Anterior cingulate cortex (tissue), 58 donors: ENCODE measurements around the gene CLCNKA.
"Not testable (repeated sequence)": the region's sequence is repeated elsewhere in the genome, so short reads cannot be mapped to it uniquely, and the experiment has no call there.

Experiments used
- DNase-seq, 58 donors: peaks; one replicate each; lab custom pipeline; 2025; lab: John Stamatoyannopoulos, UW

Gene CLCNKA

DNA sequence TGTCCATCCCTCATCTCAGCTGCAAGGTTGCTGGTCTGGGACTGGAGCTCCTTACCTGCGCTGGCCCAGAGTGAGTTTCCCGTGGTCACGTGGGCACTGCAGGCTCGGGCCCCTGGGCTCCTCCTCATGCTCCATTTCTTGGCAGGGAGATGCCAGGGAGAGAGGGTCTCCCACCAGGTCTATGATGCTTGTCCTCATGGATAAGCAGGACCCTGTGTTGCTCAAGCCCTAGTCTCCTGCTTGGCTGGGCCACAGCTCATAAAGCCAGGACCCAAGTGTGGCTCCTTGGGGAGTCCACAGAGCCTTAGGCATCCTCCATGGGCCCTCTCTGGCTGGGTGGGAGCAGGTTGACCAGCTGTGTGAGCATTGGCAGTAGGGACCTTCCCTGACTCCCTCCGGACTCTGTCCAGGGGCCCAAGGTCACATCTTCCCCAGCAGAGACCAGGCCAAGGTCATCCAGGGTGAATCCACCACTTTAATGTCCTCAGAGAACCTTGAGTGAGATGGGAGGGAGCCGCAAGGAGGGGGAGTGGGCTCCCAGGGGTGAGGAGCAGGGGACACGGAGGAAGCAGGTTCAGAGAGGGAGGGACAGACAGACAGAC lies 35.6 kb downstream of the CLCNKA start:
- DNase-seq: not testable (repeated sequence)

DNA sequence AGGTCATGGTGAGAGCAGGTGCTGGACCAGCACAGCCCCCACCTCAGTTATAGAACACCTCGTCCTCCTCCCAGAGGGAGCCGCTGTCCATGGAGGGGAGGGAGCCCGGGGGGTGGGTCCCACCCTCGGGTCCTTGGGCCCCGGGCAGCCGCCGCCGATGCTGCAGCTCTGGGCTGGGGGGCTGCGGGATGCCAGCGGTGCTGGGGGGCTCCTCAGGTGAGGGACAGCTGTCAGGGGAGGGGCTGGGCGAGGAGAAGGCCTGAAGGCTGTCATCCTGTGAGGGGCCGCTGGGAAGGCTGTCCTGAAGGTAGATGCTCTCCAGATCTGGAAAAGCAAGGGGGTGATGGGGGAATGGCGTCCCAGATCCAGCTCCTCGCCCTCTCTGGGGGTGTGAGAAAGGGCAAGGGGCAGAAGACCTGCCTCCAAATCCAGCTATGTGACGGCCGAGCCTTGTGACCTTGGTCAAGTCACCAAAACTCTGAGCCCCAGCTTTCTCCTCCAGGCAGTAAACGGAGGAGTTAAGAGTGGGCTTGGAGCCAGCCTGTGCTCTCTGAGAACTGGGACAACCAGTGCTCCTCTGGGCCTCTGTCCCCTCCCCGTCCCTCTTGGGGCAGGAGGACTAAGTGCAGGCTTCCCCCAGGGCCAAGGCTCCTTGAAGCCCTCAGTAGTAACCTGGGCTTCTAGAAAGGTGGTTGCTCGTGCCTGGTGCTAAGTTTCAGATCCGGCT lies 36.7 kb downstream of the CLCNKA start:
- DNase-seq: not testable (repeated sequence)

DNA sequence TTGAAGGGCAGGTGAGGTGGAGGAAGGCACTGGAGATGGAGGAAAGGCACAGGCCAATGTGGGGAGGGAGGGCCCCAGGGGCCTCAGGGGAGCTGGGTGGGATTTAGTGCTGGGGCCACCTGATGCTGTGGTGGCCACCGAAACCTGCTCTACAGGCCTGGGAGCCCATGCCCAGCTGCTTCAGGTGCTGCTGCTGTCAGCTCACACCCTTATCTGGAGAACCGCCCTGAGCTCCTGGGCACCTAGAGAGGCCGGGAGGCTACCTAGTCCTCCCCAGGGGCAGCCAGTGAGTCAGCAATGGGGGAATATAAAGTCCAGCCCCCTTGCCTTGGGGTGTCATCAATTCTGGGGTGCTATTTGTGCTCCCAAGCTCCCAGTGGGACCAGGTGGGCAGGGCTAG lies 39.4 kb downstream of the CLCNKA start:
- no peak for DNase-seq

DNA sequence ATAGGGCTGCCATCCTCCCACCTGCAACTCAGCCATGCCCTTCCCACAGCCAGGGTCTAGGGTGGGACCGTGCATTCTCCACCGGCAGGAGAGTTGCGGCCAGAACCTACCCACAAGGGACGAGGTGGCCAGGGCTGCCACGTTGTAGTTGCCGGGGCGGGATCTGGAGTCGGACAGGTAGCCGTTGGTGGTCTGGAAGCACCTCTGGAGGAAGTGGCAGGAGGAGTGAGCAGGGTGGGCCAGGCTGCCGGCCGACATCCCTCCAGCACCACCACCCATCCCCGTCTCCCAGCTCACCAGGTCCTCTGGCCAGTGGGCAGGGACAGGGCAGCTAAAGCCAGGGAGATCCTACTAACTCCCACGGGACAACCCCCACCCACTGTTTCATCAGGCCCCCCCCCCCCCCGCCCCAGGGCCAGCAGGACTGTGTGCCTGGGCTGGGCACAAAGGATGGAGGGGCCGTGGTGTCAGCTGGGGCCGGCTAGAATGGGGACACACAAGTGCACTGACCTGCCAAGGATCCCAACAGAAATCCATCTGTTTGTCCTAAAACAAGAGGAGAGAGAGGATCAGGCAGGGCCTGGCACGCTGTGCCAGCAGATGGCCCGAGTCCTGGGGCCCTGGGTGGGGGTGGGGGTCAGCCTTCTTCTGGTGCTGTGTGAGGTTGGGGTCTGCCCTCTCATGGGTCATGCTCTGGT lies 40.3 kb downstream of the CLCNKA start:
- peak in 6 of 58 donors; percentile 4 to 69 (median 28) for DNase-seq

- DNase-seq: not testable (repeated sequence)
These were observed 40.8 kb downstream of the CLCNKA start for GRCh38 chr1:16062687-16063075.

DNA sequence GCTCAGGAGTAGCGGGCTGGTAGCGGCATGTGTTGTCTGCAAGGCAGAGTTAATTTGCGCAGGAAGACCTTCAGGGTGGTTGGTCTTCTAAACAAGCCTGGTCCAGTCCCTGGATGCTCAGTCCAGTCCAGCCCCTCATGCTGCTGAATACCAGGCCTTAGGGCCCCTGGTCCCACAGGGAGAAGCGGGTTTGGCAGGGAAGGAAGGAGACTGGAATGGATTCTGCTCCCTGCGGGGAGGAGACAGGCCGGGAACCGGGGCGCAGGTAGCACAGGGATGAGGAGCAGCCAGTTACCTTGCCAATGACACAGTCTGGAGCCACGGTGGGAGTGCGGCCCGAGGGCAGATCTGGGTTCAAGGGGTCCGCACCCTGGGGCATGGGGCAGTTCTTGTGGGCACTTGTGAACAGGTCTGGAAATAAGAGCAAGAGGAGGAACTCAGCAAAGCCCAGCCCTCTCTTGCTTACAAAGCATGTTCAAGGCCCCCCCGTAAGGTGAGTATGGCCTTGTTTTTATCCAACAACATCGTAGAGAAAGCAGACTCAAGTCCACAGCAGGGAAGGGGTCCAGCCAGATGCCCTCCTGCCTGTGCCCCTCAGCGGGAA lies 41.5 kb downstream of the CLCNKA start:
- DNase-seq: no peak

DNA sequence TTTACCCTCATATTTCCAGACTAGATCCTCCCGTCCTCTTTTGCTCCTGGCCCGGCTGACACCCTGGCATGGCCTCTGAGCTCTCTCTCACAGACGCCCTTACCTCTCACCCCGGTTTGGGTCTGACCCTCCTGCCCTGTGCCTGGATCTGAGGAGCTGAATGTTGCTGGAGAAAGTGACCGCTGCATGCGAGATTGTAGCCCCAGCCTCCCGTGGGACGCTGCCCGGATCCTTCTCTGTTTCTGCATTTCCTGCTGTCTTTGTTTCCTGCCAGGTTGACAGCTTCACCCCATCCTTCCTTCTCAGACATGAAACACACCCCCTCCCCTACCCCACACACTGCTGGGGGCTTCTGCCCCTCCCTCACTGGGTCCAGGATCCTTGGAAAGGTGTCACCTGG lies 42.1 kb downstream of the CLCNKA start:
- peak in 1 of 58 donors; percentile 14 for DNase-seq

GRCh38 chr1:16064536-16065268 lies 42.9 kb downstream of the CLCNKA start:
- peak in 11 of 58 donors; percentile 8 to 45 (median 24) for DNase-seq

DNA sequence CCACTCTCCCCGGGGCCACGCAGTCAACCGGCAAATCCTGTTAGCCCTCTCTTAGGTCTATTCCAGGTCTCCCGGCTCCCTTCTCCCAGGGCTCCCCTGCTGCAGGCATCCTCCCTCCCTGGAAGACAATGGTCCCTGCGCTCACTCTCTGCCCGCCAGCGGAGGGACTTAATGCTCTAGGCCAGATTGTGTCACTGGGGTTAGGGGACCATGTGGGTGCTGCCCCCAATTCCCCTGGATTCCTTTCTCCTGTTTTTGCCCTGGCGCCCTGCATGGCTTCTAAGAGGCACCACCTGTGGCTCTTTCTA lies 43.4 kb downstream of the CLCNKA start:
- no peak for DNase-seq

DNA sequence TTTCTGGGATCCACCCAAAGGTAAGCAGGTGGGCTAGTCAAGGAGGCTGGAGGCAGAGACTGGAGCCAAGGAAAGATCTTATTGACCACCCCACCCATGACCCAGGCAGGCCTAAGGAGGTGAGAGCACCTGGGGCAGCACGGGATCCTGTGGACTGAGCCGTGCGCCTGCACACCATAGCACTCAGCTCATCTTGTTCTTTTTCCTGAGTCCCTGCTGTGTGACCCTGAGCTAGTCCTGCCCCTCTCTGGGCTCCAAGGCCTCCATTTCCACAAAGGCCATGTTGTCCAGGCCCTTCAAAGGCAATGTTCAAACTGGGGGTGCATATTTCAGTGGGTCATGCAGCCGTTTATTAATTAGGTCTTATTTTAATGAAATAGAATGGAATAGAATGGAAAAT lies 44.4 kb downstream of the CLCNKA start:
- DNase-seq: no peak

- peak in 30 of 58 donors; percentile 6 to 76 (median 33) for DNase-seq
These were observed 45.4 kb downstream of the CLCNKA start for GRCh38 chr1:16067127-16067768.

- peak in 1 of 58 donors; percentile 17 for DNase-seq
These were observed 46.1 kb downstream of the CLCNKA start for GRCh38 chr1:16067933-16068332.

GRCh38 chr1:16068356-16069270 lies 46.8 kb downstream of the CLCNKA start:
- DNase-seq: peak in 43 of 58 donors; percentile 7 to 72 (median 36)

DNA sequence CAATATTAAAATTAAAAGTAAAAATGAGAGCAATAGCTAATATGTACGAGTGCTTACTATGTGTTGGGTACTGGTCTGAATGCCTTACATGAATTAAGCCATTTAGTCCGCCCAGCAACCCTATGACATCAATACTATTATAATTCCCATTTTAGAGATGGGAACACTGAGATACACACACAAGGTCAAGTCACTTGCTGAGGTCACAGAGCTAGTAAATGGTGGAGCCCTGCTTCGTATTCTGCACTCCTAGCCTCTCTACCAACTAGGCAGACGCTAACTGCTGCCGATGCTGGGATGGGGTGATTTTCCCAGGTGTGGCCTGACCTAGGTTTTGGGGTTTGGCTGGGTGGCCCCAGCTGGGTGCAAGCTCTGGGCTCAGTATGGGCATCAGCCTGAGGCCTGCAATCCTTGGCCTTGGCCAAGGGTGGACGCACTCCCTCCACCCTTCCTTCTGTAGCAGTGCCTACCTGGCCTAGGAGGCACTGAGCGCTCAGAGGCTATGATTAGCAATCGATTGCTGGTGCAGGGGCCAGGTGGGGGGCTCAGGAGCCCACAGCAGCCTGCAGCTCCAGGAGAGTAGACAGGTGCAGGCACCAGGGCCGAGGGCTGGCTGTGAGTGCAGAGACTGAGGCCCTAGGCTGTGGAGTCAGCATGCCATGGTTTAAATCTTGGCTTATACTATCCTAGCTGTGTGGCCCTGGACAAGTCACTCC lies 49.0 kb downstream of the CLCNKA start:
- no peak for DNase-seq

DNA sequence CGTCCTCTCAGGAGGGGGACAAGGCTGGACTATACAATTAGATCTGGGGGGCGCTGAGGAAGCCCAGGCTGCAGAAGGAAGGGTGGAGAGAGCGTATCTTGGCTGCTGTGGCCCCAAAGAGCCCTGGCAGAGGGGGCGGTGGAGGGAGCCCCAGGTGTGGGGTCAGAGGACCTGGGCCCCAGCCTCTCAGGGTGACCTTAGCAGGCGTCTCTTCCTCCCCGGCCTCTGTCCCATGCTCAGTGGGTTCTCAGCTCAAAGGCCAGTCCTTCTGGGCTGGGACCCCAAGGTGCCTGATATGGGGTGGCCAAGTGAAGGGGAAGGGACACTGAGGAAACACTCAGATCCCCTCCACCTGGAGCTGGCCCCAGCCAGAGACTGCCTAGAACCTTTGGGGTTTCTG lies 49.8 kb downstream of the CLCNKA start:
- no peak for DNase-seq

DNA sequence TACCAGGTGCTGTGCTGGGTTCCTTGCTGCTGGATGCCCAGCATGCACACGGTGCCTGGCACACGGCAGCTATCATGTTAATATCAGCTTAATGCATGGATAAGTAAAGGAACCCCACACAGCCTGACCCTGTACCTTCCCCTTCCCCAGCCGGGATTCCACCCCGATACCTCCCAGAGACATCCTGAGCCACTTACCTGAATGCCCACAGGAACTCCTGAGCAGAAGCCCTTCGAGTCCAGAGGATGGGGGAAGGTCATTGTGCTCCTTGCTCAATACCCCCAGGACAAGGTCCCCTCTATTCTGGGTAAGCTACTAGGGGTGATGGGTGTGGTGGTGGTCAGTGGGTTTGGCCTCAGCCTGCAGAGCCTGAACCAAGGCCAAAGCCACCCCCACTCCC lies 50.3 kb downstream of the CLCNKA start:
- no peak for DNase-seq

DNA sequence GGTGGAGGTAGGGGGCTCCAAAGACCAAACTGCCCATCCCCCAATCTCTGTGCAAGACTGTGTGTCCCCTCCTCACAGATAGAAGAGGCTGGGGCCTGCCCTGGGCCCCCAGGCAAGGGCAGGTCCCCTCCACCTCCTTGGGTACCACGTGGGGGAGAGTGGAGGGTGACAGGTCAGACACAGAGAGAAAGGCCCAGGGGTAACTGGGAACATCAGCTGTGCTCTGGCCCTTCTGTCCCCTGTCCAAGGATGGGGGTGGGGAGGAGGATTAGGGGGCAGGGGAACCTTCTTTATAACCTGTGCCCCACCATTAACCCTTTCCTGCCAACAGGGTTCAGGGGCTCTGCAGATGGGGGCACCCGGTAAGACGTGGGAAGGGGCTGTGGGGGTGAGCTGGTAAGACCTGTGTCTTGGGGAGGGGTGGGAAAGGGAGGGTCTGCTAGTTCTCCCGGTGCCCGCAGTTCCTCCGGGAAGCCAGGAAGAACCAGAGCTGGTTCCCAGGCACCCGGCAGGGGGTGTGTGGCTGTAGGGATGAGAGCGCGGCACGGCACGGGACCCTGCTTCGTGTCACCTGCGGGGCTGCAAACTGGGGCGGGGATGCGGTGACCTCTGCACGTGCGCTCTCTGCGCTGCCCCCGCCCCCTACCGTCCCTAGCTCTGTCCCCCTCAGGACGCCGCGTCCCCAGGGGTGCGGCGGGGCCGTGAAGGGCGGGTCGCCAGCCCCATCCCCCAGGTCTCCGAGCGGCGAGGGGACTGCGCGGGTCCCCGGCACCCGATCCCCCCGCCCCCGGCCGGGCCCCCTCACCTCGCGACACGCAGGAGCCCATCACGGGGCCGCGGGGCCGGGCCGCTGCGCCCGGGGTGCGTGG lies 51.0 kb downstream of the CLCNKA start:
- peak in 2 of 58 donors; percentile 25 to 34 for DNase-seq
